AG04449 (cell line): ENCODE results near the gene TSC1.

Experiments
- CTCF ChIA-PET: fragments of 350-600 bp; formaldehyde crosslinking; extraction: SDS; loops from one replicate; lab custom pipeline; 2021; ENCODE audit warnings: antibody characterized with exemption; lab: Yijun Ruan, JAX
- POLR2A ChIA-PET: fragments of 400-600, 350-600 bp; formaldehyde crosslinking; extraction: SDS; loops from one replicate; lab custom pipeline; 2020; ENCODE audit warnings: antibody characterized with exemption, inconsistent platforms; lab: Yijun Ruan, JAX
- DNase-seq: peaks from one replicate; pipeline ENCODE4 v3.0.0-alpha.2; 2010; ENCODE audit warnings: low read depth, low spot score
- H3K4me3 ChIP-seq: 2 replicates; pipeline ENCODE4 v1.5.1; 2011; ENCODE audit warnings: low read depth, mild to moderate bottlenecking, control low read depth, low read length
- CTCF ChIP-seq: IDR thresholded peaks from one replicate; pipeline ENCODE4 v1.5.1; 2011; ENCODE audit warnings: mild to moderate bottlenecking, moderate library complexity, low read length, control low read depth, inconsistent platforms; ENCODE audit not compliant: insufficient read depth; ENCODE audit errors: missing control alignments

TSC1 gene

GRCh38 chr9:132862533-132862932 lies 81.9 kb downstream of the TSC1 start:
- no peak for TF ChIP-seq CTCF
- no peak overlapping the region for H3K4me3 ChIP-seq
- no peak for DNase-seq
- POLR2A ChIA-PET: no interaction called here
- CTCF ChIA-PET: interaction anchor here (1.6 kb wide), 1 partner anchor 109 kb away, joined by 3 read pairs; no protein-coding TSS in a partner anchor

GRCh38 chr9:132861666-132862065 lies 82.8 kb downstream of the TSC1 start:
- POLR2A ChIA-PET: no interaction called here
- CTCF ChIA-PET: no interaction called here
- DNase-seq: no peak
- no peak overlapping the region for H3K4me3 ChIP-seq
- TF ChIP-seq CTCF: no peak

- CTCF ChIA-PET: interaction anchor here (0.9 kb wide), 1 partner anchor 9 kb away, joined by 3 read pairs; no protein-coding TSS in a partner anchor
- no peak for TF ChIP-seq CTCF
- no peak overlapping the region for H3K4me3 ChIP-seq
- POLR2A ChIA-PET: no interaction called here
- no peak for DNase-seq
Measured at GRCh38 chr9:132858751-132859150, 85.7 kb downstream of the TSC1 start.

GRCh38 chr9:132857616-132858342 lies 86.6 kb downstream of the TSC1 start:
- TF ChIP-seq CTCF: no peak
- no peak overlapping the region for H3K4me3 ChIP-seq
- no peak for DNase-seq
- ChIA-PET POLR2A (no interaction called here), CTCF (no interaction called here)

GRCh38 chr9:132857031-132857430 lies 87.4 kb downstream of the TSC1 start:
- H3K4me3 ChIP-seq: no peak overlapping the region
- peak; percentile 23 for DNase-seq
- POLR2A ChIA-PET: no interaction called here
- TF ChIP-seq CTCF: no peak
- CTCF ChIA-PET: interaction anchor here (1.6 kb wide), 1 partner anchor 44 kb away, joined by 3 read pairs; no protein-coding TSS in a partner anchor

- no peak for TF ChIP-seq CTCF
- H3K4me3 ChIP-seq: no peak overlapping the region
- ChIA-PET POLR2A (no interaction called here), CTCF (interaction anchor here (1.6 kb wide), 1 partner anchor 46 kb away, joined by 3 read pairs; no protein-coding TSS in a partner anchor)
- DNase-seq: no peak
Measured at GRCh38 chr9:132855904-132856303, 88.5 kb downstream of the TSC1 start.
